ENCODE measurements around the gene SUMF2. TPM values are rescaled to one million over a fixed set of nuclear protein-coding genes. Genes with fewer than 3 reads are reported as not detected.
"Not testable (repeated sequence)": the region's sequence is repeated elsewhere in the genome, so short reads cannot be mapped to it uniquely, and the experiment has no call there.

The SUMF2 gene
- total RNA-seq, 1 donor from 2014 or later: 156 TPM

- no peaks in the 10 kb centered on the region for H3K9me3 Mint-ChIP-seq
- TF ChIP-seq CTCF (IDR thresholded peaks at IDR 0.05; ENCODE audit: unreplicated experiment): no peak
- peaks cover 12% of the 10 kb centered on the region for H3K36me3 Mint-ChIP-seq
- no peak overlapping the region for H3K4me3 Mint-ChIP-seq
- H3K27ac Mint-ChIP-seq: no peak overlapping the region
- DNase-seq (ENCODE audit: low spot score in 2 of 2, unreplicated experiment in 2 of 2): no peak
- no peaks in the 10 kb centered on the region for H3K4me1 Mint-ChIP-seq
- H3K27me3 Mint-ChIP-seq (ENCODE audit: low read depth): no peaks in the 10 kb centered on the region
Measured at GRCh38 chr7:56087445-56087844, 23.4 kb downstream of the SUMF2 start.

GRCh38 chr7:56091591-56091990, 27.5 kb downstream of the SUMF2 start:
- no peak overlapping the region for H3K27ac Mint-ChIP-seq
- no peak for TF ChIP-seq CTCF (IDR thresholded peaks at IDR 0.05; ENCODE audit: unreplicated experiment)
- H3K4me3 Mint-ChIP-seq: no peak overlapping the region
- peaks cover 8% of the 10 kb centered on the region for H3K36me3 Mint-ChIP-seq
- no peak for DNase-seq (ENCODE audit: low spot score in 2 of 2, unreplicated experiment in 2 of 2)
- H3K4me1 Mint-ChIP-seq: peaks cover 3% of the 10 kb centered on the region
- no peaks in the 10 kb centered on the region for H3K27me3 Mint-ChIP-seq (ENCODE audit: low read depth)
- no peaks in the 10 kb centered on the region for H3K9me3 Mint-ChIP-seq

- H3K27ac Mint-ChIP-seq; H3K27me3 Mint-ChIP-seq (ENCODE audit: low read depth); H3K9me3 Mint-ChIP-seq; H3K4me3 Mint-ChIP-seq; H3K4me1 Mint-ChIP-seq; DNase-seq (ENCODE audit: low spot score in 2 of 2, unreplicated experiment in 2 of 2); H3K36me3 Mint-ChIP-seq: not testable (repeated sequence)
Measured at GRCh38 chr7:56092388-56092787, 28.3 kb downstream of the SUMF2 start.

- Mint-ChIP-seq H3K27ac (peak within 1 kb of the TSS; percentile 34), H3K27me3 (ENCODE audit: low read depth) (no peaks in the 10 kb centered on the region)
- DNase-seq (ENCODE audit: low spot score in 2 of 2, unreplicated experiment in 2 of 2): no peak
Measured at GRCh38 chr7:56092789-56093531, 28.9 kb downstream of the SUMF2 start, which contains the start of gene PHKG1. Gene PHKG1 (minus strand): TSS chr7:56092952. CDS start chr7:56088941, 4,011 bp downstream.

GRCh38 chr7:56097700-56098099, 33.6 kb downstream of the SUMF2 start:
- H3K36me3 Mint-ChIP-seq: peaks cover 19% of the 10 kb centered on the region
- TF ChIP-seq CTCF (IDR thresholded peaks at IDR 0.05; ENCODE audit: unreplicated experiment): no peak
- H3K27me3 Mint-ChIP-seq (ENCODE audit: low read depth): no peaks in the 10 kb centered on the region
- H3K27ac Mint-ChIP-seq: no peak overlapping the region
- H3K4me3 Mint-ChIP-seq: no peak overlapping the region
- H3K4me1 Mint-ChIP-seq: peaks cover 3% of the 10 kb centered on the region
- no peak for DNase-seq (ENCODE audit: low spot score in 2 of 2, unreplicated experiment in 2 of 2)
- H3K9me3 Mint-ChIP-seq: no peaks in the 10 kb centered on the region

More at GRCh38 chr7:56092789-56093531, 28.9 kb downstream of the SUMF2 start, which contains the start of gene PHKG1:
- no peak for TF ChIP-seq CTCF (IDR thresholded peaks at IDR 0.05; ENCODE audit: unreplicated experiment)
- H3K9me3 Mint-ChIP-seq: no peaks in the 10 kb centered on the region
- peaks cover 8% of the 10 kb centered on the region for H3K36me3 Mint-ChIP-seq
- no peak within 1 kb of the TSS for H3K4me3 Mint-ChIP-seq
- H3K4me1 Mint-ChIP-seq: peaks cover 3% of the 10 kb centered on the region

- not testable (repeated sequence) for H3K9me3 Mint-ChIP-seq; H3K27me3 Mint-ChIP-seq (ENCODE audit: low read depth); DNase-seq (ENCODE audit: low spot score in 2 of 2, unreplicated experiment in 2 of 2); H3K4me1 Mint-ChIP-seq; H3K4me3 Mint-ChIP-seq; H3K27ac Mint-ChIP-seq
- peaks cover 22% of the 10 kb centered on the region for H3K36me3 Mint-ChIP-seq
Measured at GRCh38 chr7:56098187-56099008, 34.3 kb downstream of the SUMF2 start.

Measured in mesothelial cell of epicardium (in vitro differentiated cells).